Left lobe of liver (tissue), 2 donors: ENCODE measurements around the gene MAP2K5. TPM values are rescaled to one million over a fixed set of nuclear protein-coding genes. Genes with fewer than 3 reads are reported as not detected.
A peak's percentile ranks its signal among the peaks of the same experiment; 100 is the strongest.

Experiments used
- ATAC-seq: fragments of 200-7000 bp; cut with Tn5 transposase; one replicate; pipeline ENCODE4 v1.9.1; 2020; ENCODE audit warnings: mild to moderate bottlenecking, moderate library complexity
- DNase-seq: peaks from one replicate; pipeline ENCODE4 v3.0.0-alpha.2; 2020; ENCODE audit warnings: low spot score
- total RNA-seq: library from RNA; stranded (reverse); gene quantifications from one replicate; pipeline ENCODE4 v1.2.1, GENCODE V29; 2021
- donor health status: DM: no; HTN: no; CAD: no; lungs with moderate emphysema.
- donor health status: DM: no; HTN: yes; CAD: no.

The MAP2K5 gene
- total RNA-seq, 1 donor from 2014 or later, result 9.9 TPM

DNA sequence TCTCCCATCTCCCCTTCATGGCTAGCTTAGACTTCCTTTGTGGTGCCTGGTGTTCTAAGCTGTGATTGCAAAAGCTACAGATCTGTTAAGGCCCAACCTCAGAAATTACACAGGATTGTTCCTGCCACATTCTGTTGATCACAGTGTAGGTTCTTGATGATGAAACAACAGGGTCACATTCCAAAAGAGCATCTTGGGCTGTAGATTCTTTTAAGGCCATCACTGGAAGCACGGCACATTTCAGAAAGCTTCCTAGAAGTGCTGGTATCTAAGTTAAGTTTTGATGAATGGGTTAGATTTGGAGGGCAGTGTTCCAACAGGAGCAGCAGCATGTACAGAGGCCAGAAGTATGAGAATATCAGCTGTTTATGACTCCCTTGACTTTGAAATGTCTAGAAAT is 175.3 kb downstream of the MAP2K5 start:
- DNase-seq (no peak), ATAC-seq (no peak)

DNA sequence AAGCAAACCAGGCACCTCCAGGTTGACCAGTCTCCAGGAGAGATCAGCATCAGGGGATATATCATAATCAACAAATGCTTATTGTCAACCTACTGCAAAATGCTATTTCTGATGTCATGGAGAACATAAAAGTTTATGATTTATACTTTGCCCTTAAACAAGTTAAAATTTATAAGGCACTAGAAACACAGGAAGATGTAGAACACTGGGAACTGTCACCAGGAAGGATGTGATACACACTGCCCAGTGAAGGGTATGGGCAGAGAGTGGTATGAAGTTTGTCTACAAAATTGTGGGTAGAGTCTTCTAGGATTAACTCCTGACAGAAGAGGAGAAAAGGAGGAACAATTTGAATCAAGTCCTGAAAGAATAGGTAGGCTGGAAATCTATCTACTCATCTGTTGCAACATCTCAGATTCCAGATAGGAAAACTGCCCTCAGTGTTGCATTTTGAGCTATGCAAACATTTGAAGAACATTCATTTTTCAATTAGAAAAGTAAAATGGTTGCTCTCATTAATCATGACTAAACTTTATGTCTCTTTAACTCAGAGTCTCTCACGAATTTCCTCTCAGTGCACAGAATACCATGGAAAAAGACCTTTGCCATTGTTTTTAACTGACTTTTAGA is 176.9 kb downstream of the MAP2K5 start:
- no peak for DNase-seq
- no peak for ATAC-seq

DNA sequence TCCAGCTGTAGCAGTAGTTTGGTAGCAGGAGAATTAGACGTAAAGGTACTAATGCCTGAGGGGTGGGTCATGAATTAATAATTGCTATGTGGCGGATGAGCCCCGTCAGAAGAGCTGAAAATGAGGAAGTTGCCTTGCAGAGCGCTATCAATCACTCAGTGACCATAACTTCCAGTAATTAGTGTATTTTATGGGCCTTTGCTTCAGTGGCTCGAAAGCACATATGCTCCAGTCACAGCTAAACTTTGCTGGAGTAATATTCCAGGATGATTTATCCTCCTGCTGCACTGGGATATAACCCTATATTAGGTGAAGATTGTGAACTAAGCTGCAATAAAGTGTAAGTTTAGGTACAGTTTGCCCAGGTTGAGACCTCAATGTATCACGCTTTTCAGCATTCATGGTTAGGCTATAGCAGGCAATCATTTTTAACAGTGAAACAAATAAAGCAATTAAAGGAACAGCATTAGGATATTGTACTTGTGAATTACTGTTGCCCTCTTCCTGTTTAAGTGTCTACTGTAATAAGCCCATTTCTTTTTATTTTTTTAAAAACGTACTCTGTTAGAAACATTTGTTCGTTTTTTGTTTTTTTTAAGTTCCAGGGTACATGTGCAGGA is 178.2 kb downstream of the MAP2K5 start:
- no peak for DNase-seq
- ATAC-seq, result no peak

DNA sequence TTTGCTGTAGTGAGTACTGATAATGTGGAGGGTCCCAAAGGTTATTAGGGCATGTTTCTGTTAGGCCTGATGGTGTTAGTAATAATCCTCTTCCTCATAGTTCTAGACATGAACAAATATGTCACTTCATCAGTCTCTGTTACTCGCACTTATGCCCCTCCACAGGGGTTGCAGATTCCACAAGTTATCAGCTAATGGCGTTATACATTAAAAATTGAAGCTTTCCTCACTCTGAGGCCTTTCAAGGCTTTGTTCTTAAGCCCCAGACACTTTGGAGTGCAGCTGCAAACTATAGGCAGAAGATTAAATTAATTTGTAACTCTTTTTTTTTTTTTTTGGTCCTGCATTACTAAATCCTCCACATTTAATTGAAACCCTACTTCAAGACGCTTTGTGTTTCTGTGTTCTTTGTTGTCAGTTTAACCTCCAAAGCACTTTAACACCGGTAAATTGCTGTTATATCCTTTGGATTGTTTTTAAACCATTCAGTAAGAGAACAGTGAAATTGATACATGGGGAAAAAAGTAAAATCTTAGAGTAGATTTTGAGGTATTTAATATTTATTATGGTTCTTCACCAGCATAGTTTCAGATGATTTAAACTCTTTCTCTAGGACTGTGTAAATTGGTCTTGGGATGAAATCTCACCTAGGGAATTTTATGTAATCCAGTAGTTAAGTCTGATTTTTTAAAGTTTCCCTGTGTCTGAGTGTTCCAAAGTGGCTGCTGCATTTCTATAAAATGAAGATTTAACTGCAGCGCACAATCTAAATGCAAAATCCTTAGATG is 179.7 kb downstream of the MAP2K5 start:
- DNase-seq (no peak), ATAC-seq (no peak)

DNA sequence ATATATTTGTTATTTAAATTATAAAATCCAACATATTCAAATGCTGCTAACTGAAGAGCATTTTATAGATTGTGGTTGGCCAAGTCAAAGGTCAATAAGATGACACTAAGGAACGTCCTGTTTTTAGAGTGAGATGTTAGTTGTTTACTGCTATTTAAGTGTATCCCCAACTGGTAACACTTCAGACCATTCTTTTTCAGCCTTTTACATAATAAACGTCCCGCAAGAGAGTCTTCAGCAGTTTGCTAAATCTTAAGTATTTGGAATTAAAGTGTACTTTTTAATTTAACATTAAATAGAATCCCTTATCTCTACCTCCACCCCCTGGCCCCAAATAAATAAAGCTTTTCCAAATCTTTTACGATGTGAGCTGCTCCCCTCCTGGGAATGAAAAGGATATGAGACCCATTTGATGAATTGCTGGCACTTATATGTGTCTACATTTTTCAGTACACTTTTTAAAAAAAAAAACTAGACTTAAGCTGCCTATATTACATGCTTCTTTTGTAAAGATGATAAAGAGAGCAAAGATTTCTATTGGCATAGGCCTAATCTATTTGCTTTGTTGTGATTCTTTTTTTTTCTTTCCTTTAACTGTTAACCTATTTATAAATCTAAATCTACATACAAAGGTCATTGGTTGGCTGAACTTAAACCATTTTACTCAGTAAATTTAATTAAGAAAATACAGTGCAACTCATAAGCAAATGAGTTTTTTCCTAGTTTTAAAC is 181.0 kb downstream of the MAP2K5 start:
- DNase-seq (no peak), ATAC-seq (no peak)

DNA sequence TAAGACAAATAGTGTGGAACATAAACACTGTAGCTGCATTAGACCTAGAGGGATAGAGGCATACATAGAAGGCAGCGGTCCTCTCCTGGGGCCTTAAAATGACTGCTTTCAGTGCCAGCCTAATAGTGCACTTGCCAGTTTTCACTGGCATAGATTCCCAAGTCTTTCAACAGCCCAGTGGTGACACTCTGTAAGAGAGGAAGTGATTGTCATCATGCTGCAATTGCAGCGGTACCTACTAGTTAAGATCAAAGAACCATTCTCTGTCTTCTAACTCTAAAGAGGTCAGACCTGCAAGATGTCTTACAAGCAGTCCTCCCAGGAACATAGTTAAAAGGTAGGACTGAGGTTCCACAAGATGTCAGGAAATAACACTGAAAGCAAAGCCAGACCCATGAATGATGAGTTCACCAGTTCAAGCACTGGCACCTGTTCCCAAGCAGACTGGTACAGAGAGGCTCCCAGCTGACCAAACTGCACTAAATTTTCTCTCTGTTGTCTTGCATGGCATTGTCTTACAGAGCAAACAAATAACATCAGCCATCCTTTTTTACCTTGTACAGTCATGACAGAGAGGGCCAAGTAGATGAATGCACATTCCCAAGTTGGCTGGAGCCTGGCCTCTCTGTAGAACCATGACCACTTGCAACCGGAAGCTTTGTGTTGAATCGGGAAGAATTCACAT is 182.3 kb downstream of the MAP2K5 start:
- ATAC-seq (no peak), DNase-seq (no peak)

DNA sequence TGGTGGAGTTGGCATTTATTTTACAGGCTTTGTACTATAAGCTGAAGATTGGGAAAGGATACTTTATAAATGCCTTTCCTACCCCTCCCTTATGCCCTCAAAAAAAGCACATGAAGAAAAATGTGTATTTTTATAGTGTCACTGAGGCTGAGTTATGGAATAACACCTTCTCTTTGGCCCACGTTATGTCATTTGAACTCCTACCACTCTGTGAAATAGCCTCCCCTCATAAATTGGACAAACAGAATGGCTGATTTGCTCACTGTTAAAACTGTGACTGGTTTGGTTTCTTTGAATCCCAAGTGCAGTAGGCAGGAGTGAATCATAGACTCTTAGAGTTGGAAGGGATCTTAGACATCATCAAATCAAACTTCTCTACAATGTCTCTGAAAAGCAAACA is 187.6 kb downstream of the MAP2K5 start:
- ATAC-seq, result no peak
- DNase-seq, result no peak

DNA sequence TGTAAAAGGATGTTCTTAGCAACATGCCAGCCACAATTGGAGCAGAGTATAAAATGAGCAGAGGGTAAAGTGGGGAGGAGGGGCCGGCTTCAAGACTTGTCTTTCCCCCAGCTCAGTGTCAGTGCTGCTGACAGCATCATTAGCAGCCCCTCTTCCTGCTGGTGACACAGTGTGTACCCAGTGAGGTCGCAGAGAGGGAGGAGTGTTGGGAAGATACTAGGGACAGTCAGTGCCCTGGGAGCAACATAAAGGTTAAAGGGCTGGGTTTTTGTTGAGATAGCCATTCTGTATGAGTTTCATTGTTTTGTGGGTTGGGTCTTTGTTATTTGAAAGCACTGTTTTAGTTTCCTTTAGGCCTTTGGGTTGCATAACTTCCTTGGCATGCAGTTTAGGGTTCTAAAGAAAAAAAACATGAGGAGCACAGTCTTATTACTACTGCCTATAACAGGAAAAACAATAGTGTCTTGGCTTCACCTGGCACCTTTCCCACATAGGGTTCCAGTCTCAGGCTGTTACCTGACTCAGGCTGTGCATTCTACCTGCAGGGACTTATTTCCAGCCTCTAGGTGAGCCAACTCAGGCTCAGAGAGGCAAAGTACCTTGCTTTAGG is 188.7 kb downstream of the MAP2K5 start:
- ATAC-seq, result peak; percentile 24
- no peak for DNase-seq

DNA sequence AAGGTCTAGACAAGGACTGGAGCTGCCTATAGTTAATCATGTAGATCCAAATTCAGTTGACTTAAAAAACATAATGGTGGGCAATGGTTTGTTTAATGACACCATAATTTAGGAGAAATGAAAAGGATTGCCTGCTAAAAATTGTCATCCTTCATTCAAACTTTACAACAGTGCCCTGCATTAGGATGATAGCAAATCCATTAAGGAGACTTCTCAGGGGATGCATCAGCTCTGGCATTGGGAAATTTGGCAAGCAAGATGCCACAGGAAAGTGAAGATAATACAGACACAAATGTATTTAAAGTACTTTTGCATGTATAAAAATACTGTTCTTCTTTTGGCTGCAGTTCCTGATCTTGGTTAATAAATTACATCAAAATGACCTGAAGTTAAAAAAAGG is 189.7 kb downstream of the MAP2K5 start:
- ATAC-seq, result no peak

DNA sequence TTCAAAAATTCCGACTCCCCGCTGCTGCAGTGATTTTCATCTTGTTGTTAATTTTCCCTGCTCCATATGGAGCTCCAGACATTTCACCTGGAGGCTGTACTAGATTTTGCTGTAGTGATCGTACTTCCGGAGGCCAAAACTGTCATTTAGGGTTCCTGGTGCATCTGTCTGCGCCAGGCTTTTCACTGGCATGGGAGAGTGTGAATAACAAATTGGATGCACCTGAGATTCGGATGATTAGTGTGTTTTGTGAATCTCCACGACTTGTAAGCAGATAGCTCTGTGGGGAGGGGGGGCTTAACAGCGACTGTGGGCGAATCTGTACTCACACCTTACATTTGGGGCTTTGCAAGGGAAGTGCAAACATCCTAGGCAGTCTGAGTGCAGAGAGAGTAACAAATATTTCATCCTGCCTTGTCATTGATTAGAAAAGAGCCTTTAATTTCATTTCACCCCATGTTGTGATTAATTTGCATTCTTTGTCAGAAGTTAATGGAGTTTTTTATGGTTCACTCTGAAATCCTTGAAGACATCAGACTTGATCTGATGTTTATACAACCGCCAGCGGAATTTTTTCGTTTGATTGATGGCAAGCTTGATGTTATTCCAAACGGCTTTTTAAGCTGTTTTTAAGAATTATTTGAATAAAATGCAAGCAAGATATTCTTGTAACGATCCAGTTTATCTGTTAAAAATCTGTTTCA is 190.3 kb downstream of the MAP2K5 start:
- ATAC-seq, result no peak
- DNase-seq, result no peak

More for the DNA sequence above, 189.7 kb downstream of the MAP2K5 start:
- DNase-seq, result no peak

DNA sequence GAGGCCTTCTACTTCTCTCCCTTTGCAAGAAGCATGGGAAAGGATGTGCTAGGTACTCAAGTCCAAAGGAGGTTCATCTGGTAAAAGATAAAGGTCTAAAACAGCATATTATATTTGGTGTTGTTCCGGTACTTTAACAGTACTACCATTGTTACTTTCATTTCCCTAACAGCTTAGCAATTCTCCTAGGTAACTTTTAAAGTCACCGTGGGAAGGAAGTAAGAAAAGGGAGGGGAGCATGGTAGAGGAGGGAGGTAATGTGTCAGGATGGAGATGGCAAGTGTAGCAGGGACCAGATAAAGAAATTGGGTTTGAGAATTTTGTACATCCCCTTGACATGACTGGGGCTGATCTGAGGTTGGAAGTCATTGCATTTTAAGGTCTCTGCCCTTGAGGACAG is 193.4 kb downstream of the MAP2K5 start:
- no peak for ATAC-seq

DNA sequence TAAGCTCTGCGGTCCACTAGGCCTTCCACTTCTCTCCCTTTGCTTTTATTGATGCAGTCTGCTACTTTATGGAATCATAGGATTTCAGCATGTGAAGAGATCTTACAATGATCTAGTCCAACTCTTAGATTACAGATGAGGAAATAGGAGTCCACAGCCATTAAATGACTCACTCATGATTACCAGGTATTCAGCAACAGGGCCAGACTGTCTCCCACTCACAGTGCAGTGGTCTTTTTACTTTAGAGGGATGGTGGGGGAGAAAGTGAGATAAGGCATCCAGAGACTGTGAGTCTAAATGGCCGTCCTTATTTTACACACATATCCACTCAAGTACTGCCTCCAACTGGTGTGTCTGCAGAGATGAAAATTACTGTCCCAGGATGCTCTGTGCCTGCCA is 194.3 kb downstream of the MAP2K5 start:
- DNase-seq (no peak), ATAC-seq (no peak)

More for the DNA sequence above, 193.4 kb downstream of the MAP2K5 start:
- DNase-seq, result no peak

DNA sequence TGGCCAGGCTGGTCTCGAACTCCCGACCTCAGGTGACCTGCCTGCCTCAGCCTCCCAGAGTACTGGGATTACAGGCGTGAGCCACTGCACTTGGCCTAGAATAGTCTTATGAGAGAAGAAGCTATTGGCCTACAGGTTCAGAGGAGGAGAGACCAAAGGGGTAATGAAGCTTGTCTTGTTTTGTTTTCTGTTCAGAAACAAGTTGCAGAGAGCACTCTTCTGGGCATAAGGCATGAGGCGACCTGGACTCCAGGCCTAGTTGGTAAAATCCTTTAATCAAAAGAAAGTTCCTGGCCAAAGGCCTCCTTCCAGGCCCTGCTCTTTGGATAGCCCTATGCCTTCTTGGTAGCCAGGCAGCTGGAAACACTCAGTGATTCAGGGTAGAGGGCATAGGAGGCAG is 195.6 kb downstream of the MAP2K5 start:
- no peak for ATAC-seq

DNA sequence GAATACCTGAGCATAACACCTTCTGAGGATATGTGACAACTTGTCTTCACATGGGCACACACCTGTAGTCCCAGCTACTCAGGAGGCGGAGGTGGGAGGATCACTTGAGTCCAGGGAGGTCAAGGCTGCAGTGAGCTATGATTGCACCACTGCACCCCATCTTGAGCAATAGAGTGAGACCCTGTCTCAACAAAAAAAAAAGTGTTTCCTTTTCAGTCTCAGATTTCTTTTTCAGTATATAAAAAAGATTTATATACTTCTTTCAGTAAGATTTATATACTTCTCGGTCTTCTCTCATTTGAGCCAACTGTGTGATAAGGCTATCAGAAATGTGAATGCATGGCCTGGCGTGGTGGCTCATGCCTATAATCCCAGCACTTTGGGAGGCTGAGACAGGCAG is 197.9 kb downstream of the MAP2K5 start:
- no peak for DNase-seq
- no peak for ATAC-seq

More for the DNA sequence above, 195.6 kb downstream of the MAP2K5 start:
- no peak for DNase-seq

DNA sequence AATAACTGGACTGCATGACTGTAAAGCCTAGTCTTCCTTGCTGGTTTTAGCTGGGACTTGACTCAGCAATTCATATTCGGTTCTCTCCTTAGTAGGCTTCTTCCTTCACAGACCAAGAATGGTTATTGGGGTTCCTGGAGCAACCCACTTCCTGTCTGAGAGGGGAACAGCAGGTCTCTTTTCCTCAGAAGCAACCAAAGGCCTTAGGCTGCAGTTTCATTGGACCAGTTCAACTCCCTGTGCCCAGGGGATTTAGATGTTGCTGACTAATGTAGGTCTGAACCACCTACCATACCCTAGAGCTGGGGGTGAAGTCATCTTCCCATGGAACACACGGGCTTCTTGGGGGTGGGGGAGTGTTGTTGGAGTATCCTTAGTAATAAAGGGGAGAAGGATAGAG is 198.8 kb downstream of the MAP2K5 start:
- no peak for DNase-seq
- ATAC-seq, result no peak

DNA sequence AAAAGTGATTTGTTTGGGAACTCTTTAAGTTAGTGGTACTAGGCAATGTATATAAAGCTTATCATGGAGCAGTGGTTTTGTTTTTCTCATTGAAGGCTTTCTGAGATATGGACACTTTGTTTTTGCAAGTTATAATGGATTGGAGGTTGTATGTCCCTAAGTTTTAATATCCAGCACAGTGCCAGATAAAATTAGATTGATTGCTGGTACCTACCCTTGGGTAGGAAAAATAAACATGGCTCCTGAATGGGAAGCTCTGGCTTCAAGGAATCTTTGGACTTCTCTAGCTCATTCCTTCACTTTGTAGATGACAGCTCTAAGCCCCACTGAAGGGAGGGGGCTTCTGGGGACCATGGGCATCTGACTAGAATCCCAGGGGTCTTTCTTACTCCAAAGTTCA is 201.1 kb downstream of the MAP2K5 start:
- no peak for DNase-seq
- ATAC-seq, result no peak

DNA sequence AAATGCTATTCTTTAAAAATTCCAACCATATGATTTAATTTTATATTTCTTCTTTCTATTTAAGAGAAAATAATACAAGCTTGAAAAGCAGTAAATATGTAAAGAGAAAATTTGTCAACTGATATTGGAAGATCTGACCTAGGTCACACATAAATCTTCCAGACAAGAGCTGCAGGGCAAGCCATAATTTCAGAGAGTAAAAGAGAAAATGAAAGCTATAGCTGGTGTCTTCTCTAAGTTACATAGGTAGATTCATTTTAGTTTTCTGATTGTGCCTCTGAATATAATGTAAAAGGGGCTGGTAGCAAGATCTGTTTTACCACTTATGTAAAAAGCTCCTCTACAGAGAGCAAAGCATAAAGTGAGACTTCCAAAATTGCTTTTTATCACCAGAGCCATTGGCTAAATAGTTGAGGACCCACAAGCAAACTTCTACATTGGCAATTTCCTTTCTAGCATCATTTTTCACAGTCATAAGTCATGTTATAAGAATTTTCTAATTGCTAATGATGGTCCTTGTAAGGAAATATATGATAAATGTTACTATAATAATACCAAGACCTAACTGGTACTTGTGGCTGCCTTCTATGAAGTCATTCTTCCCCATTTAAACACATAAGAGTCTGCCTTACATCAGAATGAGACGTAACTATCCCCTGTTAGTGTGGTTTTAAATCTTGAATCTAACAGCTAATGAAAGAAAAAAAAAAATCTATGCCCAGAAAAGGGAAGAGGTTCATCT is 202.0 kb downstream of the MAP2K5 start:
- ATAC-seq (no peak), DNase-seq (no peak)

DNA sequence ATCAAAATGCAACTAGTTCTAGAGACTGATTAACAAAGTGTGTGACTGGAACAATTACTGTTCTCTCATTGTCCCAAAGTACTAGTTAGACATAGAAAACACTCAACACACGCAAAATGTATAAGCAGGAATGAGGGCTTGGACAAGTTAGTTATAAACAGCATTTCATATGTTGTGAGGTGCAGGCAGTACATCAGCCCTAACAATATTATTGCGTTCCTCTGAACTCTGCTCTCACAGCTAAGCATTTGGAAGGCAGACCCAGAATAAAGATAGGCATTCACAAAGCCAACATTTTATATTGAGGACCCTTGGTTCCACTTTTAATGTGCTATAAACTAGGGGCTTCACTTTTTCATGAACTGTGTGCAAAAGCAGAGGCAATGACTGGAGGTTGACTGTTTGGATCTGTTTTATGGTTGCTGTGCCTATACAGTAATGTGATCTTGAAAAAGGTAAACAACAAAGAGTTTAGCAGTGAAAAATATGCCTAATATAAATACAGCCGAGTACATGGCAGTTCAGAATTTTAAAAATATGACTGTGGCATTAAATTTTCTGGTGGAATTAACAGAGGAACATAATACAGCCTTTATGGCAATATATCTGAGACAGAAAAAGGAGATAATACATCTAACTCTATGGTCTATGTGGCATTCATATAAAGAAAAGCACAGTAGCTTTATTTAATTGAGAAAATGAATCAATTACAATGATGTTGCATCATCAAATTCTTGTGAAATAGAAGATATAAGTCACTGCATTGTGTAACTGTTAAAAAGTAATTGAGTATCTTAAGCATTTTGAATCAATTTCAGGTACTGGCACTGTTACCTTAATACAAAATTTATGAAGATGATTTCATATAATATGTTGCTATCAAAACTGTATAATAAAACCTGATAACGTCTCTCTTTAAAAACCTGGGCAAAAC is 202.8 kb downstream of the MAP2K5 start:
- ATAC-seq (no peak), DNase-seq (no peak)
